Omental fat pad (tissue), 4 donors: Measurements from ENCODE around the gene PYM1. TPM values are rescaled to one million over a fixed set of nuclear protein-coding genes. Genes with fewer than 3 reads are reported as not detected.
"Not testable (repeated sequence)": the region's sequence is repeated elsewhere in the genome, so short reads cannot be mapped to it uniquely, and the experiment has no call there.

Experiments used
- ATAC-seq: fragments of 150-250 bp; one replicate; pipeline ENCODE4 v1.9.1; 2016; ENCODE audit warnings: mild to moderate bottlenecking, moderate library complexity; ENCODE audit not compliant: low FRiP score
- DNase-seq: peaks from one replicate; pipeline ENCODE4 v3.0.0-alpha.2; 2019; ENCODE audit warnings: low spot score
- CTCF ChIP-seq, 3 donors: fragments of 450-650 bp; IDR thresholded peaks; one replicate each; pipeline ENCODE4 v1.5.1; 2016 to 2017; ENCODE audit warnings: antibody characterized with exemption in 3 of 3, mild to moderate bottlenecking in 3 of 3, moderate library complexity in 2 of 3
- total RNA-seq, 4 donors: library from RNA; depleted of rRNA; stranded (reverse); fragments of >200 nt; gene quantifications; one replicate each; pipeline ENCODE4 v1.1.0, GENCODE V29; 2016

The PYM1 gene
- total RNA-seq, 4 donors from 2014 or later: 28.2 to 37.6 (median 29.8) TPM

- ATAC-seq: peak; percentile 76
- TF ChIP-seq CTCF (IDR thresholded peaks at IDR 0.05): peak in 1 of 3 donors; percentile 61
- DNase-seq: peak; percentile 91
Observed at GRCh38 chr12:55926738-55927587, 731 bp downstream of the PYM1 start.

GRCh38 chr12:55925870-55926737 lies 1.6 kb downstream of the PYM1 start:
- DNase-seq (no peak), ATAC-seq (no peak)
- TF ChIP-seq CTCF (IDR thresholded peaks at IDR 0.05): no peak

GRCh38 chr12:55925371-55925770 lies 2.3 kb downstream of the PYM1 start:
- DNase-seq (no peak), ATAC-seq (no peak)
- TF ChIP-seq CTCF (IDR thresholded peaks at IDR 0.05): no peak

- DNase-seq, ATAC-seq: not testable (repeated sequence)
Observed at GRCh38 chr12:55923648-55924047, 4.0 kb downstream of the PYM1 start.

- no peak for TF ChIP-seq CTCF (IDR thresholded peaks at IDR 0.05)
- DNase-seq (no peak), ATAC-seq (no peak)
Observed at GRCh38 chr12:55922126-55922525, 5.6 kb downstream of the PYM1 start.

- ATAC-seq: not testable (repeated sequence)
Observed at GRCh38 chr12:55919032-55919431, 8.7 kb downstream of the PYM1 start.

GRCh38 chr12:55915482-55915859 lies 12.2 kb downstream of the PYM1 start:
- DNase-seq (no peak), ATAC-seq (no peak)
- TF ChIP-seq CTCF (IDR thresholded peaks at IDR 0.05): no peak

More at GRCh38 chr12:55919032-55919431, 8.7 kb downstream of the PYM1 start:
- not testable (repeated sequence) for DNase-seq
